Esophagus muscularis mucosa (tissue), 4 donors: Measurements from ENCODE around the gene METTL15.

Experiments
- CTCF ChIP-seq, 3 experiments: fragments of 200-600 bp in 2 of 3; fragments of 450-650 bp in 1 of 3; sonication (generic) in 2 of 3; IDR thresholded peaks; one replicate each; pipeline ENCODE4 v1.5.1; 2017 to 2019; ENCODE audit warnings: antibody characterized with exemption in 3 of 3, mild to moderate bottlenecking in 2 of 3, moderate library complexity in 1 of 3
- EP300 ChIP-seq: sonication (generic); formaldehyde crosslinking; IDR thresholded peaks from one replicate; pipeline ENCODE4 v1.6.1; 2017; ENCODE audit warnings: antibody characterized with exemption
- POLR2AphosphoS5 ChIP-seq, 2 donors: sonication (generic); formaldehyde crosslinking; IDR thresholded peaks; one replicate each; pipeline ENCODE4 v1.6.1; 2017; ENCODE audit warnings: antibody characterized with exemption in 2 of 2

GRCh38 chr11:28099715-28100114 lies 8.5 kb upstream of the METTL15 start:
- TF ChIP-seq POLR2AphosphoS5 (IDR thresholded peaks at IDR 0.05): no peak
- no peak for TF ChIP-seq CTCF (IDR thresholded peaks at IDR 0.05)
- TF ChIP-seq EP300: no peak
